Lower lobe of right lung (tissue), 2 donors: ENCODE data around the gene DDX19B. TPM values are rescaled to one million over a fixed set of nuclear protein-coding genes. Genes with fewer than 3 reads are reported as not detected.
A peak's percentile ranks its signal among the peaks of the same experiment; 100 is the strongest.
"Not testable (repeated sequence)": the region's sequence is repeated elsewhere in the genome, so short reads cannot be mapped to it uniquely, and the experiment has no call there.

Experiments used
- ATAC-seq, 2 donors: fragments of 200-7000 bp; cut with Tn5 transposase; one replicate each; pipeline ENCODE4 v1.9.1; 2020 to 2022; ENCODE audit warnings: mild to moderate bottlenecking in 2 of 2, moderate library complexity in 2 of 2
- DNase-seq: peaks from one replicate; pipeline ENCODE4 v3.0.0-alpha.2; 2020
- H3K27ac ChIP-seq: fragments of 200-600 bp; one replicate; pipeline ENCODE4 v1.8.0; 2022
- H3K27me3 ChIP-seq: fragments of 200-600 bp; one replicate; pipeline ENCODE4 v1.8.0; 2022; ENCODE audit warnings: low read depth
- H3K36me3 ChIP-seq: fragments of 200-600 bp; one replicate; pipeline ENCODE4 v1.8.0; 2022; ENCODE audit warnings: mild to moderate bottlenecking
- H3K4me1 ChIP-seq: fragments of 200-600 bp; one replicate; pipeline ENCODE4 v1.8.0; 2022
- H3K4me3 ChIP-seq: fragments of 200-600 bp; one replicate; pipeline ENCODE4 v1.8.0; 2022; ENCODE audit warnings: mild to moderate bottlenecking
- H3K9me3 ChIP-seq: fragments of 200-600 bp; one replicate; pipeline ENCODE4 v1.8.0; 2022
- CTCF ChIP-seq: fragments of 200-600 bp; IDR thresholded peaks from one replicate; pipeline ENCODE4 v1.8.0; 2022; ENCODE audit warnings: antibody characterized with exemption, mild to moderate bottlenecking
- intact Hi-C: fragments of 100-400 bp; cut with DNase I; formaldehyde crosslinking; loops from one replicate; pipeline ENCODE4 v1.11.0; 2022
- total RNA-seq: library from RNA; stranded (reverse); fragmentation: NEBNext Ultra II Directional; extraction: Animal tissue kit (Norgen Biotek cat#: 25700); gene quantifications from one replicate; pipeline ENCODE4 v1.2.1, GENCODE V29; 2021
- donor health status: DM: no; HTN: yes; CAD: no; lungs with severe emphysema.

The DDX19B gene
- total RNA-seq, 1 donor from 2014 or later = 28.3 TPM

- Histone ChIP-seq H3K4me1 (no peaks in the 10 kb centered on the region), H3K4me3 (no peak overlapping the region), H3K9me3 (no peaks in the 10 kb centered on the region), H3K27me3 (no peaks in the 10 kb centered on the region), H3K36me3 (peaks cover 96% of the 10 kb centered on the region), H3K27ac (no peak overlapping the region)
- ATAC-seq = no peak
- no peak for DNase-seq
- intact Hi-C loops = no loop called here
- no peak for TF ChIP-seq CTCF
These were observed 27.3 kb upstream of the DDX19B start for GRCh38 chr16:70271696-70272095.

- H3K9me3 ChIP-seq = no peaks in the 10 kb centered on the region
- H3K4me3 ChIP-seq = no peak overlapping the region
- H3K27me3 ChIP-seq = no peaks in the 10 kb centered on the region
- intact Hi-C loops = no loop called here
- H3K4me1 ChIP-seq = no peaks in the 10 kb centered on the region
- no peak for TF ChIP-seq CTCF
- DNase-seq (no peak), ATAC-seq (no peak)
- H3K27ac ChIP-seq = no peak overlapping the region
- peaks cover 96% of the 10 kb centered on the region for H3K36me3 ChIP-seq
These were observed 22.6 kb upstream of the DDX19B start for GRCh38 chr16:70276392-70276791.

GRCh38 chr16:70287304-70287971, 11.5 kb upstream of the DDX19B start:
- H3K9me3 ChIP-seq, DNase-seq, H3K27me3 ChIP-seq, ATAC-seq, H3K27ac ChIP-seq, intact Hi-C loops: not testable (repeated sequence)
- Histone ChIP-seq H3K36me3 (peaks cover 27% of the 10 kb centered on the region), H3K4me3 (peak overlapping the region; percentile 76), H3K4me1 (peaks cover 12% of the 10 kb centered on the region)

- intact Hi-C loops = no loop called here
These were observed 9.5 kb upstream of the DDX19B start, which contains the start of gene AARS1 for GRCh38 chr16:70289229-70290094. TSS of gene AARS1 (minus strand) at chr16:70289506. CDS start at chr16:70282763, 6,743 bp downstream.

GRCh38 chr16:70290949-70291519, 8.0 kb upstream of the DDX19B start:
- Histone ChIP-seq H3K4me3 (no peak overlapping the region), H3K36me3 (no peaks in the 10 kb centered on the region), H3K4me1 (peaks cover 12% of the 10 kb centered on the region), H3K27ac (no peak overlapping the region), H3K9me3 (no peaks in the 10 kb centered on the region), H3K27me3 (no peaks in the 10 kb centered on the region)
- intact Hi-C loops = no loop called here
- ATAC-seq = no peak
- no peak for TF ChIP-seq CTCF
- DNase-seq = no peak

More at GRCh38 chr16:70289229-70290094, 9.5 kb upstream of the DDX19B start, which contains the start of gene AARS1:
- DNase-seq = peak; percentile 97
- Histone ChIP-seq H3K4me3 (peak within 1 kb of the TSS; percentile 76), H3K4me1 (peaks cover 12% of the 10 kb centered on the region), H3K27ac (peak within 1 kb of the TSS; percentile 93), H3K36me3 (peaks cover 7% of the 10 kb centered on the region), H3K9me3 (no peaks in the 10 kb centered on the region), H3K27me3 (no peaks in the 10 kb centered on the region)
- TF ChIP-seq CTCF = no peak
- peak; percentile 99 to 100 for ATAC-seq

- H3K27me3 ChIP-seq, DNase-seq, H3K27ac ChIP-seq, H3K4me3 ChIP-seq, intact Hi-C loops, ATAC-seq, H3K36me3 ChIP-seq, H3K9me3 ChIP-seq: not testable (repeated sequence)
- peaks cover 12% of the 10 kb centered on the region for H3K4me1 ChIP-seq
These were observed 6.8 kb upstream of the DDX19B start for GRCh38 chr16:70292148-70292547.
